GM12801 (cell line): ENCODE measurements around the gene ACSL3.

Experiments
- CTCF ChIP-seq: IDR thresholded peaks from one replicate; pipeline ENCODE4 v1.5.1; 2011; ENCODE audit warnings: control low read depth; ENCODE audit not compliant: insufficient read length; ENCODE audit errors: extremely low read depth

ACSL3 gene

GRCh38 chr2:222891890-222892289, 31.1 kb downstream of the ACSL3 start:
- TF ChIP-seq CTCF, result no peak

GRCh38 chr2:222892321-222892720, 31.5 kb downstream of the ACSL3 start:
- TF ChIP-seq CTCF, result no peak

GRCh38 chr2:222892761-222893160, 31.9 kb downstream of the ACSL3 start:
- TF ChIP-seq CTCF, result no peak

GRCh38 chr2:222893716-222894115, 32.9 kb downstream of the ACSL3 start:
- no peak for TF ChIP-seq CTCF

GRCh38 chr2:222895144-222895543, 34.3 kb downstream of the ACSL3 start:
- no peak for TF ChIP-seq CTCF

GRCh38 chr2:222897898-222898297, 37.1 kb downstream of the ACSL3 start:
- TF ChIP-seq CTCF, result no peak

GRCh38 chr2:222899413-222900181, 38.8 kb downstream of the ACSL3 start:
- no peak for TF ChIP-seq CTCF
